IPS-18c (cell line): ENCODE data around the gene NTN1.

Experiments
- H3K4me3 ChIP-seq: 2 replicates; pipeline ENCODE4 v1.7.0; 2013; ENCODE audit warnings: low read depth, mild to moderate bottlenecking, low read length, moderate library complexity; ENCODE audit not compliant: insufficient read depth
- H3K9me3 ChIP-seq: one replicate; pipeline ENCODE4 v1.6.1; 2013; ENCODE audit warnings: mild to moderate bottlenecking, low read length, moderate library complexity; ENCODE audit not compliant: control insufficient read depth, insufficient read depth

The NTN1 gene

DNA sequence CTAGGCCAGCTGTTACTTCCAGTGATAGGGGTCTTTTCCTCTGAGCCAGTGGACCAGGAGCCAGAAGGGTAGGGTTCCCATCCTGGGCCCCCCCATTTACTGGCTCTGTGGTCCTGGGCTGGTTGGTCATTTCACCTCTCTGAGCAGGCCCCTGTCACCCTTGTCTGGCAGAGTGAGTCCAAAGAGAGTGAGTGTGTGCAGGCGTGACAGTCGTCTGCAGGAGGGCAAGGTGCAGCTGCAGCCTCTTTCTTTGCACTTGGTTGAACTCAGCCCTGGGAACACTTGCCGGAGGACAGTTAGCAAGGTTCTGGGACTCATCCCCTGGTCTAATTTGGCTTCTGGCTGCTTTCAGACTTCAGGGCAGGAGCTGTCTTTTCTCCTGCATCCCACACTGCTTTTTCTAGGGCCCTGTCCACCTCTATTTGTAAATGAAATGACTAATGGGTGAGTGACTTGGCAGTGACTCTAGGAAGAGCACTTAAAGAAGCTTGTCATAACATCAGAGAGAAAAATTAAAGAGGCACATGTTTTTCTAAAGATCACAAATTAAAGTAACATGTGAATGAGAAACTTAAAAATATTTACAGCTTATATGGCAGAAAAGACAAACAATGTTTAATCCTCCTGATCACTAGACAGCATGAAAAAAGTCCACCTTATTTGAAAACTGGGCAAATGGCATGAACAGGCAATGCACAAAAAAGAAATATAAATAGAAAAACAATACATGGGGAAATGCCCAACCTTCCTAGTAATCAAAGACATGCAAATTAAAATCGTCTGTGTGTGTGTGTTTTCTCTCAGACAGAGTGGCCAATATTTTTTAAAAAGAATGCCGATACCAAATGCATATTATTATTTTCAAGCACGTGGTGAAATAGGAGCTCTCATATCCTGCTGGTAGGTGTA, 137.5 kb downstream of the NTN1 start:
- no peaks in the 10 kb centered on the region for H3K9me3 ChIP-seq
- no peak overlapping the region for H3K4me3 ChIP-seq

DNA sequence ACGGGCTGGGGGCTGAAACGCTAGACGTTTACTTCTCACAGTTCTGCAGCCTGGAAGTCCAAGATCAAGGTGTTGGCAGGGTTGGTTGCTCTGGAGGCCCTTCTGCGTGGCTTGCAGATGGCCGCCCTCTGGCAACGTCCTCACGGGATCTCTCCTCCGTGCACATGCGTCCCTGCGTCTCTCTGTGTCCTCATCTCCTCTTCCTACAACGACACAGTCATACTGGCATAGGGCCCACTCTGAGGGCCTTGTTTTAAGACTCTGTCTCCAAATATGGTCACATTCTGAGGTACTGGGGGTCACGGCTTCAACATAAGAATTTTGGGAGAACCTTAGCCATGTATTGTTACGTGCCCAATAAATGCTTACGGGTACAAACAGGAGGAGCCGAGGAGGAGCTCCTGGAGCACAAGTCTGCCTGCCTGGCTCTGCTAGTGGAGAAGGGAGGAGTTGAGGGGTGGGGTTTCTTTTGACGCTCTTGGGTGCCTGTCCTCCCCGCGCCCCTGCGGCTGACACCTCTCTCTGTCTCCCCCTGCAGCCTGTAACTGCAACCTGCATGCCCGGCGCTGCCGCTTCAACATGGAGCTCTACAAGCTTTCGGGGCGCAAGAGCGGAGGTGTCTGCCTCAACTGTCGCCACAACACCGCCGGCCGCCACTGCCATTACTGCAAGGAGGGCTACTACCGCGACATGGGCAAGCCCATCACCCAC, 141.1 kb downstream of the NTN1 start:
- peak overlapping the region; percentile 40; the same call in 1 of the 2 replicates for H3K4me3 ChIP-seq

DNA sequence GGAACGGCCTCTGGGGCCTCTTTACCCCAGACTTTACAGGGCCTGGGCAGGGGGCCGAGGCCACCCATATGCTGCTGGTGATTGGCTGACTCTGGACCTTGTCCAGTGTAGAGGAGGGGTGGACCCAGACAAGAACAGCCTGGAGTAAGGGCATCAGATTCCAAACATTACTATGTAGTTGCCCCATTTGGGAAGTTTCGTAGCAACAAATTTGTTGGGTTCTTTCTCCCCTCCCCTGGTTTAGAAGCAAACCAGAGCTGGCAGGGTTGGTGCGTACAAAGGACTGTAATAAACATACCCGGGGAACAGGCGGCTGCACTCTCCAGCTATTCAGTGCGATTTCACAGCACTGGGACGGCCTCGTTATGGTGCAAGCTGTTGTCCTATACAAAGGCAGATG, 145.5 kb downstream of the NTN1 start:
- Histone ChIP-seq H3K4me3 (no peak overlapping the region), H3K9me3 (peaks cover 2% of the 10 kb centered on the region)

More for the DNA sequence above, 141.1 kb downstream of the NTN1 start:
- H3K9me3 ChIP-seq = peaks cover 2% of the 10 kb centered on the region

DNA sequence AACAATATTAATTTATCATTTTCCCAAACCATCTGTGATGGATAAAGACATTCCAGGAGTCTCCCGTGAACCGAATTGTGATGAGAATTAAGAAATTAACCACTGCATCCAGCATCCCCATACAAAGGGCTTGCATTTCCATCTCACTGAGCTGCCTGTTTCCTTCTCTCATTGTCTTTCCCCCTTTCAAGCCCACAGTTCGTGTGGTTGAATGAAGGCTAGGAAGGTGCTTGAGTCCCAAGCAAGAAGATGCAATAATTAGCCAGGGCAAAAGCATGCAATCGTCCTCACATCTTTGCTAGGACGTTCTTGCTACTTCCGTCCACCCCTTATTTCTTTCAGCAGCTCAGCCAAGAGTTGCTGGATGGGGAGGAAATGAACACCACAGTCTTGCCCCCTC, 146.1 kb downstream of the NTN1 start:
- H3K4me3 ChIP-seq = no peak overlapping the region; the same call in 1 of the 2 replicates
- H3K9me3 ChIP-seq = peaks cover 2% of the 10 kb centered on the region

DNA sequence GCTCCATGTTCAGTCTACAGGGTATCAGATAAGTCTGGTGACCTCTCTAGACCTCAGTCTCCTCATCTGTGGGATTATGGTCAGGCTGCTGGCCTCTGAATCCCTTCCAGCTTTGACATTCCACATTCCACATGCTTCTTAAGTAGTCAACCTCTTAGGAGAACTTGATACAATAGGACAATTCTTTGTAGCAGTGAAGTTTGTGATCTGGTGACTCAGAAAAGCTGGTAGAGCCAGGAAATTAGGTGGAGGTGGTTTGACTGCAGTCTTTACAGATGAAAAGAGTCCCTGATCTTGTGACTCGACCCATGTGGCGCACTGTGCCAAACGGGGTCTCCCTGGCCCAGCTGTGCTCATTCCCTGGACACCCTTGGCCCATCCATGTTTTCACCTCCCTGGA, 147.8 kb downstream of the NTN1 start:
- no peak overlapping the region for H3K4me3 ChIP-seq

DNA sequence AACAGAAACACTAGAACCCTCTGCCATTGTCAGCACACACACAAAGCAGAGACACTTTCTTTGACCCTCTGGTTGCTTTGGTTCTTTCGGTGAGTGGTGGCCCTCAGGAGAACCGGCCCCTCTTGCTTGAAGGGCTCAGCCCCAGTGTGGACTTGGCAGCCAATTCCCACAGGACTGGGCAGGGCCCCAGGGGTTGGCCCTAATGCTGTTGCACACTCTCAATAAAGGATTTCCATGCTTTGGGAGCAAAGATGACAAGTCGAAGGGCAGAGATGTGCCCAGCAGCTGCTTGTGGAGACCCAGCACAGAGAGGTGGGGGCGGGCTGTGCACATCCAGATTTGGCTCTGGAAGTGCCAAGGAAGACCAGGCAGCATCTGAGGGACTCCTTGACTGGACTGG, 149.0 kb downstream of the NTN1 start:
- Histone ChIP-seq H3K9me3 (peaks cover 2% of the 10 kb centered on the region), H3K4me3 (no peak overlapping the region)

More for the DNA sequence above, 147.8 kb downstream of the NTN1 start:
- H3K9me3 ChIP-seq = peaks cover 2% of the 10 kb centered on the region

DNA sequence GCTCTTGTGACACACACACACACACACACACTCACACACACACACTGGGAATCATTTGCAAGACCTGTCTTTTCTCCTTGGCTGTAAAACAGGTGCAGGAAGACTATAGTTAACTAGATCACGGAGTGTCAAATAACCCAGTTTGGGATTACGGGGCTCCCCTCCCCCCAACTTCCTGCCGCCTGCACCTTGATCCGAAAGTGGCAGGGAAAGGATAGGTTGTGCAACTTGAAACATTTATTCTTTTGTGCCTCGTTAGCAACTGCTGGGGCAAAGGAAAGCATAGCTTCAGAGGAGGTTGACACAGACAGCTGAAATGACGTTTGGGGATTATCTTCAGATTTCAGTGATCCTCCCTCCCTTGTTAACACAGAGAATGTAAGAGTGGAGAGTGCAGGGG, 149.5 kb downstream of the NTN1 start:
- Histone ChIP-seq H3K9me3 (peaks cover 2% of the 10 kb centered on the region), H3K4me3 (no peak overlapping the region)

DNA sequence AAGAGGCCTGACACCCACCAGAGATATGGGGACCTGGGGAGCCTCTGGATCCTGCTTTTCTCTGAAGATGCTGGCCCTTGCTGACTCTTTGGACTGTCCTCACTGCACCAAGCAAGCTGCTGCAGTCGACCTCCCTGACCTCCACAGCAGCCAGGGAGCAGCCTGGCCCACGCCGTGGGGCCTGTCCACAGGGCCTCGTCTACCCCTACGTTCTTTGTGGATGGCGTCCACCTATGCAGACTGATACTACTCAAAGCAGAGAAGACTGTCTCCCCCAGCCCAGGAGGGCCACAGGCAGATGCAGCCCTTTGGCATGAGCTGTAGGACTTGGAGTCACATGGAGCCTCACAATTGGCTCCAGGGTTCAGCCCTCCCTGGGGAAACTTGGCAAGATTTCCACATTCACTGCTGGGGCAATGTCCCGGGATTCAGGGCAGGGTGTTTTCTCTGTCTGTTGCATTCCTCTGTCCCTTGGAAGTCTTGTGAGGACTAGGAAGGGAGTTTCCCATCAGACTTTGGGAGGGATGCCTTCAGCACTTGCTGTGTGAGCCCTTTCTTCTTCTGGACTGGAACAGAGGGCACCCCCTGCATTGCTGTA, 152.2 kb downstream of the NTN1 start:
- H3K4me3 ChIP-seq = no peak overlapping the region
- no peaks in the 10 kb centered on the region for H3K9me3 ChIP-seq

DNA sequence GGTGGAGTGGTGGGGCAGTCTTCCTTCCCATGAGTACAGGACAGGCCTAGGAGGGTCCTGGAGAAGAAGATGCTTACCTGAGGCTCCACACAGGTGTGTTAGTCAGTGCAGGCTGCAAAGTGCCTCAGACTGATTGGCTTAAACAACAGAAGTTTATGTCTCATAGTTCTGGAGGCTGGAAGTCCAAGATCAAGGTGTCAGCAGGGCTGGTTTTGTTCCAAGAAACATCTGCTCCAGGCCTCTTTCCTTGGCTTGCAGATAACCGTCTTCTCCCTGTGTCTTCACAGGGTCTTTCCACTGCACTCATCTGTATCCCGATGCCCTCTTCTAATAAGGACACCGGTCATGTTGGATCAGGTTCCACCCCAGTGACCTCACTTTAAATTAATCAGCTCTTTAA, 153.0 kb downstream of the NTN1 start:
- no peak overlapping the region for H3K4me3 ChIP-seq
- no peaks in the 10 kb centered on the region for H3K9me3 ChIP-seq

DNA sequence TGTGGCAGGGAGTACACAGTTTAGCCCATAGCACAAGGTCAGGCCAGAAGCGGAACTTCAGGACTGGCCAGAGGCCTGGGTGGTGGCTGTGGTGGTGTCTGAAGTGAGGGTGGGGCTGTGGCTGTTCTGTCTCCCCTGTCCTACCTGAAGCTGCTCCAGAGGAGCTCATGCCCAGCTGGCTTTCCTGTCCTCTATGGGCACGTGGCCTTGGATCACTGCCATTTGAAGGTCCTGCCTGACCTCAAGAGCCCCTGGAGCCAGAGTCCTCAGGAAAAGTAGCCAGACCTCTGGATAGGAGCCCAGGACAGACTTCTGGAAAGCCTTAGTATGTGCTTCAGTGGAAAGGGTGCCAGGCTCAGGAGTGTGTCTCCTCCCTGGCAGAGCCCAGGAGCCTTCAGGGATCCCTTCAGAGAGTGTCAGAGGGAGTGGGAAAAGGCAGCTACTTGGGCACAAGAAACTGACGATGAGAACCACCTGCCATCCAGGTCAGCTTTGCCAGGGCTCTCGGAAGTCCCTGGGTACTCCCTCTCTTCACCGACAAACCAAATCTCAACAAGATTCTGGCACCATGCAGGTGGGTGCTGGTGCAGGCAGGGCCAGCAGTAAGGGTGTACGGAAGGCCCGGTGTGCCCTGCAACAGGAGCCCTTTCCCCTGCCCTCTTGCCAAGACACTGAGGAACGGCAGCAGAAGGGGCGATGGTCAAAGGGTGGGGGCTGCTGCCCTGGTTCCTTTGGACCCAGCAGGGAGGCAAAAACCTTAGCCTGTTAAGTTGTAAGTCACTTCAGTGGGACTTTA, 153.7 kb downstream of the NTN1 start:
- H3K9me3 ChIP-seq = no peaks in the 10 kb centered on the region
- H3K4me3 ChIP-seq = no peak overlapping the region

DNA sequence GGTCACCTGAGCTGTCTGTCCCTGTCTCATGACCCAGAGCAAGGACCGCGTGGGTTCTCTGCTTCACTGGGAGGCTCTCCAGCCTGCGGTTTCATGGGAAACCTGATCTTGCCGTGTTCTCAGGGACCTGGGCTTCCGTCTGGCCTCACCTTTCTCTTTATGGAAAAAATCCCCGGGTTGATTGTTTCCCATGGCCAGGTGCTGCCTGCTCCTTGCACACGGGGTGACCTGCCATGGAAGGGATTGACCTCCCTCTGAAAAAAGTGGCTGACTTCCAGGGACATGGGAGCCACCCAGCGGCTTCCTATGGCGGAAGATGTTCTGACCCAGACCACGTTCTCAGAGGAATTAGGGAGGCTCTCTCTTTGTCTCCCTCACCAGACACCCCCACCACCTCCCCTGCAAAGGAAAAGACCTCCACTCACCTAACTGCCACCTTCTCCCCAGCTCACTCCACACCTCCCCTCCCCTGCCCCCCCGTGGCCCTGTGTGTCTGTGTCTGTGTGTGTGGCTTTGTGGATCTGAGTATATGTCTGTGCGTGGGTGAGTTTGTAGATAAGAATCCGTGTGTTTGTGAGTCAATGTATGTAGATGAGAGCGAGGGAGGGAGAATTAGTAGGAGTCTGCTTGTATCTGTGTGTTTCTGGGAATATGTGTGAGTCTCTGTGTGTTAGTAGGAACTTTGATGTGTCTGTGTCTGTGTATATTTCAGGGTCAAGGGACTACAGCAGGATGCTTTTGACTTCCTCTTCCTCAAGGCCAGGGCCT, 154.6 kb downstream of the NTN1 start:
- Histone ChIP-seq H3K4me3 (no peak overlapping the region), H3K9me3 (no peaks in the 10 kb centered on the region)

DNA sequence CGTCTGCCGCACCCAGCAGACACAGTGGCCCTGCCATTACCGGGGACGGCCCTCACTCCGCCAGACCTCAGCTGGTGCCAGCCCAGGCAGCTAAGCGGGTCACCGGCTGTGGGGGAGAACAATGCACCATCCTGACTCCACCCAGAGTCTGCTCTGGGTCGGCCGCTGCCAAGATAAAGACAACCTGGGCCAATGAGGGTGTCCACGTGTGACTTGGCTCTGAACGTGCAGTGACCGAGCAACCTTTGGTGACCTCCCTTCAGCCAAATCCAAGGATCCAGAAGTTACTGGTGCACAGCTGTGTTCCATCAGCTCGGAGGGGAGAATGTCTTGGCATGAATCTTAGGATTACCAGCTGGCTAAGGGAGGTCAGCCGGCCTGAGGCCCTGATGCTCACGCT, 155.9 kb downstream of the NTN1 start:
- H3K4me3 ChIP-seq = no peak overlapping the region
- H3K9me3 ChIP-seq = no peaks in the 10 kb centered on the region

DNA sequence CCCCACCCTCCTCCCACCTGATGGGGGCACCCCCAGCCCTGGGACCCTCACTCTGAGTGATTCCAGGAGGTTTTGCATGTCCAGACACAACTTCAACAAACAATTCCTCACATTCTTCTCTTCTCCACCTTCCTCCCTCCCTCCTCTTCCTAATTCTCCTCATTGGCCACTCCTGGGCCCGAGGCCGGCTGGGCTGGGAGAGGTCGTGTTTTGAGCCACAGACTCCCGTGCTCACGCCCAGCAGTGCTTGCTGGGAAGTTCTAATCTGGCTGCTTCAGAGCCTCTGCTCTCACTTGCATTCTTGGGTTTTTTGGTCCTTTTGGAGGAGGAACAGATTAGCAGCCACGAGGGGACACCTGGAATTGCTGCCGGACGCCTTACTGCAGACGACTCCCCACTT, 157.0 kb downstream of the NTN1 start:
- Histone ChIP-seq H3K9me3 (no peaks in the 10 kb centered on the region), H3K4me3 (no peak overlapping the region)

DNA sequence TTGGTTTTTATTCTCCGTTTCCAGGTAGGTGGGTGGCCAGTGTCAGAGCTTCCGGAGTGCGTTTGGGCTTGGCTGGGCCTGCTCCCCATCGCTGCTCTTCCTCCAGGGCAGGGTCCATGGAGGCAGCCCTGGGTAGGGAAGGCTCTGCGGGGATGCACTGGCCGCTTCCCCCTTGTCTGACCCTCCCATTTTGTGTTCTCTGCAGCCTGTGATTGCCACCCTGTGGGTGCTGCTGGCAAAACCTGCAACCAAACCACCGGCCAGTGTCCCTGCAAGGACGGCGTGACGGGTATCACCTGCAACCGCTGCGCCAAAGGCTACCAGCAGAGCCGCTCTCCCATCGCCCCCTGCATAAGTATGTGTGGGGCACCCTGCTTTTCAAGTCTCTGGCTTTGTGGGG, 158.3 kb downstream of the NTN1 start:
- Histone ChIP-seq H3K9me3 (no peaks in the 10 kb centered on the region), H3K4me3 (no peak overlapping the region)

DNA sequence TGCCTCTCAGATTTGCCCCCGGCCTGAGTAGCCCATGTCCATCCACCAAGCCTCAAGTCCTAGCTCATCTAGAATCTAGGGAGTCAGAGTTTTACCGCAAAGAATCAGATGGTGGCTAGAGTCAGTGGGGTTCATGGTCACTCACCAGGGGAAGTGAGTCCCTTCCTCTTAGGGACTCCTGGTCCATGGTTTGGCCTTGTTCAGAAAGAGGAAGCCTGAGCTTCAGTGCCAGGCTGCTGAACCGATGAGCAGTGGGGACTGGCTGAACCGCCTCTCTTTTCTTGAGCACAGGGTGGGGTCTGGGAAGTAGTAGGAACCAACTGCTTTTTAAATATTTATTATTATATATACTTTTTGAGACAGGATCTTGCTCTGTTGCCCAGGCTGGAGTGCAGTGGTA, 160.3 kb downstream of the NTN1 start:
- Histone ChIP-seq H3K9me3 (no peaks in the 10 kb centered on the region), H3K4me3 (no peak overlapping the region)

DNA sequence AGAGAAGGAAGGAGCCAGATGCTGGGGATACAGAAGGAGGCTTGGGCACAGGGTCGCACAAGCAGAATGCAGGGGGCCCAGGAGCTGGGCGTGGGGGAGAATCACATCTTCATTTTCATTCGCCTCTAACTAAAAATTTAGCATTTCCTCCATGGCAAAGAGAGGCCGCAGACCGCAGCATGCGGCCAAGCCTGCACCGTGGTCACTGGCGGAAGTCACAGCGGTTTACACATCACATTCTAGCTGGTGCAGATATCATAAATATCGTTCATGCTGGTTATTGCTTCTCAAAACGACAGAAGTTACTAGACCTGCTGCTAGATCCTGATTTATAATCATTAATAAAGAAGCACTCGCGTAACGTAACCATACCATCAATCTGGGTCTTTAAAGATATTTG, 162.0 kb downstream of the NTN1 start:
- H3K4me3 ChIP-seq = no peak overlapping the region
- H3K9me3 ChIP-seq = no peaks in the 10 kb centered on the region

DNA sequence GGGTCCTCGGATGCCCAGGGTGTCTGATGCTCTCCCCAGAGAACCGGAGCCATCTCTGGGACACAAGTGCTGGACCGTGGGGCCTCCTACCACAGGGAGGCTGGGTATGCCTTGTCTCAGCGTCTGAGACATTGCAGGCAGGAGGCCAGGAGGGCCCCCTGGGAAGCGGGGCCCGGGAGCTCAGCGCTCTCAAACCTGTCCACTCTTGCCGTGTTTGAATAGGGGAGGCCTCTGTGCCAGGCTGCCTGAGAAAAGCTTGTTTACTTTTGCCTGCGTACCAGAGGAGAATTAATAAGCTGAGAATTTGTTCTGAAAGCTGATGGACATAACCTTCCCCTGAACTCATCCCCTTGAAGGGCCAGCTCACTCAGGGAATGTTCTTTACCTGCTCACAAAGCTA, 163.8 kb downstream of the NTN1 start:
- H3K9me3 ChIP-seq = no peaks in the 10 kb centered on the region
- H3K4me3 ChIP-seq = no peak overlapping the region
